H1 (cell line): ENCODE results near the gene TTC31. TPM values are rescaled to one million over a fixed set of nuclear protein-coding genes. Genes with fewer than 3 reads are reported as not detected.
"Not testable (repeated sequence)": the region's sequence is repeated elsewhere in the genome, so short reads cannot be mapped to it uniquely, and the experiment has no call there.

Source experiments
- CTCF ChIA-PET: fragments of 300-600 bp; sonication (Branson Sonifier 250); formaldehyde crosslinking; loops from one replicate; lab custom pipeline; 2021; ENCODE audit not compliant: partially characterized antibody; lab: Charles Lee
- POLR2A ChIA-PET: fragments of 300-600 bp; sonication (Branson Sonifier 250); formaldehyde crosslinking; loops from one replicate; lab custom pipeline; 2021; ENCODE audit warnings: inconsistent platforms; ENCODE audit not compliant: partially characterized antibody; lab: Charles Lee
- DNase-seq, 2 experiments: peaks; one replicate each; pipeline versions ENCODE4 v3.0.0 to v3.0.0-alpha.2; 2010 to 2022; ENCODE audit warnings: low spot score in 2 of 2, low read depth in 1 of 2, mixed read lengths in 1 of 2
- FAIRE-seq: peaks from 2 replicates; lab custom pipeline; 2011; peaks lifted over from hg19 to GRCh38; lab: Jason Lieb, UNC
- H2AFZ ChIP-seq: 2 replicates; pipeline ENCODE4 v1.8.1; 2012; ENCODE audit warnings: low read length, inconsistent platforms
- H2AK5ac ChIP-seq: 2 replicates; pipeline ENCODE4 v1.6.1; 2013; ENCODE audit warnings: low read depth, low read length
- H2BK120ac ChIP-seq: replicated peaks from 2 replicates; pipeline ENCODE3; 2013; ENCODE audit warnings: low read depth, low read length, inconsistent platforms
- H2BK12ac ChIP-seq: 2 replicates; pipeline ENCODE4 v1.6.1; 2013; ENCODE audit warnings: low read depth, low read length
- H2BK15ac ChIP-seq: 2 replicates; pipeline ENCODE4 v1.6.1; 2013; ENCODE audit warnings: low read length
- H2BK20ac ChIP-seq: 2 replicates; pipeline ENCODE4 v1.6.1; 2013; ENCODE audit warnings: low read length
- H2BK5ac ChIP-seq: 2 replicates; pipeline ENCODE4 v1.6.1; 2013; ENCODE audit warnings: low read depth, low read length
- H3K14ac ChIP-seq: 2 replicates; pipeline ENCODE4 v1.6.1; 2013; ENCODE audit warnings: inconsistent platforms; ENCODE audit not compliant: insufficient read length
- H3K18ac ChIP-seq: 2 replicates; pipeline ENCODE4 v1.6.1; 2013; ENCODE audit warnings: low read length; ENCODE audit errors: extremely low read depth
- H3K23ac ChIP-seq: 2 replicates; pipeline ENCODE4 v1.6.1; 2013; ENCODE audit warnings: inconsistent platforms; ENCODE audit not compliant: insufficient read length
- H3K23me2 ChIP-seq: 2 replicates; pipeline ENCODE4 v1.6.1; 2013; ENCODE audit warnings: low read depth, low read length
- H3K27ac ChIP-seq: 2 replicates; pipeline ENCODE4 v1.6.1; 2011; ENCODE audit warnings: low read depth, low read length, inconsistent platforms
- H3K27me3 ChIP-seq, 4 experiments: replicated peaks in 1 of 4; 1 replicate in 1 of 4; 2 replicates in 3 of 4; pipeline versions ENCODE4 v1.6.1 to v1.8.1; 2011 to 2013; ENCODE audit warnings: low read length in 3 of 4, mild to moderate bottlenecking in 3 of 4, inconsistent platforms in 2 of 4, mixed read lengths in 2 of 4, moderate library complexity in 1 of 4; ENCODE audit not compliant: control insufficient read depth in 3 of 4, insufficient read depth in 3 of 4; ENCODE audit errors: extremely low read depth in 1 of 4
- H3K36me3 ChIP-seq, 4 experiments: 2 replicates each; pipeline versions ENCODE4 v1.6.1 to v1.8.1; 2011 to 2013; ENCODE audit warnings: mild to moderate bottlenecking in 4 of 4, low read length in 3 of 4, moderate library complexity in 2 of 4, control low read depth in 1 of 4, inconsistent platforms in 1 of 4; ENCODE audit not compliant: insufficient read depth in 4 of 4, control insufficient read depth in 2 of 4
- H3K4ac ChIP-seq: replicated peaks from 2 replicates; pipeline ENCODE3; 2013; ENCODE audit warnings: low read length, low read depth, mixed read lengths, inconsistent platforms; ENCODE audit not compliant: insufficient read length
- H3K4me1 ChIP-seq, 4 experiments: replicated peaks in 1 of 4; 1 replicate in 1 of 4; 2 replicates in 3 of 4; pipeline versions ENCODE4 v1.6.1 to v1.8.1; 2011 to 2013; ENCODE audit warnings: low read length in 3 of 4, inconsistent platforms in 2 of 4, mixed read lengths in 1 of 4; ENCODE audit not compliant: insufficient read depth in 4 of 4, control insufficient read depth in 3 of 4
- H3K4me2 ChIP-seq, 2 experiments: 2 replicates each; pipeline versions ENCODE4 v1.6.1 to v1.8.1; 2011 to 2013; ENCODE audit warnings: low read depth in 2 of 2, low read length in 2 of 2, control low read depth in 1 of 2, inconsistent platforms in 1 of 2, mild to moderate bottlenecking in 1 of 2; ENCODE audit not compliant: insufficient read depth in 1 of 2
- H3K4me3 ChIP-seq, 4 experiments: fragments of 200-600, 300-600 bp in 1 of 4; sonication (generic), shearing (Covaris generic), sonication (Bioruptor Twin) in 1 of 4; 2 replicates each; pipeline versions ENCODE4 v1.5.1 to v1.8.1; 2011 to 2016; ENCODE audit warnings: low read length in 4 of 4, low read depth in 3 of 4, control low read depth in 2 of 4, inconsistent platforms in 2 of 4, mild to moderate bottlenecking in 2 of 4, mixed read lengths in 1 of 4, moderate library complexity in 1 of 4; ENCODE audit not compliant: insufficient read depth in 2 of 4; ENCODE audit errors: extremely low read depth in 1 of 4
- H3K56ac ChIP-seq: replicated peaks from 2 replicates; pipeline ENCODE3; 2013; ENCODE audit warnings: low read depth, mild to moderate bottlenecking, mixed read lengths, low read length, inconsistent platforms; ENCODE audit not compliant: insufficient read length
- H3K79me1 ChIP-seq: 2 replicates; pipeline ENCODE4 v1.6.1; 2013; ENCODE audit warnings: low read depth, low read length, control low read depth
- H3K79me2 ChIP-seq, 2 experiments: 2 replicates each; pipeline versions ENCODE4 v1.6.1 to v1.8.1; 2012 to 2013; ENCODE audit warnings: low read length in 2 of 2, mild to moderate bottlenecking in 2 of 2, inconsistent platforms in 1 of 2; ENCODE audit not compliant: insufficient read depth in 2 of 2, control insufficient read depth in 1 of 2
- H3K9ac ChIP-seq, 4 experiments: replicated peaks in 1 of 4; 1 replicate in 1 of 4; 2 replicates in 3 of 4; pipeline versions ENCODE4 v1.6.1 to v1.8.1; 2011 to 2013; ENCODE audit warnings: low read depth in 3 of 4, low read length in 3 of 4, control low read depth in 2 of 4, mild to moderate bottlenecking in 2 of 4, moderate library complexity in 2 of 4, inconsistent platforms in 1 of 4; ENCODE audit errors: extremely low read depth in 1 of 4
- H3K9me3 ChIP-seq, 2 experiments: 2 replicates each; pipeline versions ENCODE4 v1.6.1 to v1.8.1; 2012 to 2013; ENCODE audit warnings: mild to moderate bottlenecking in 2 of 2, moderate library complexity in 2 of 2, control low read depth in 1 of 2, inconsistent platforms in 1 of 2, low read depth in 1 of 2, low read length in 1 of 2, mixed read lengths in 1 of 2; ENCODE audit not compliant: insufficient read depth in 2 of 2
- H4K20me1 ChIP-seq, 2 experiments: replicated peaks in 1 of 2; 2 replicates each; pipeline versions ENCODE3 to v1.8.1; 2011 to 2013; ENCODE audit warnings: inconsistent platforms in 2 of 2, low read length in 2 of 2, mild to moderate bottlenecking in 1 of 2; ENCODE audit not compliant: insufficient read depth in 2 of 2, control insufficient read depth in 1 of 2
- H4K5ac ChIP-seq: 2 replicates; pipeline ENCODE4 v1.6.1; 2013; ENCODE audit warnings: low read length, low read depth, mixed read lengths, inconsistent platforms; ENCODE audit not compliant: insufficient read length
- H4K8ac ChIP-seq: 2 replicates; pipeline ENCODE4 v1.8.0; 2013; ENCODE audit warnings: mild to moderate bottlenecking, moderate library complexity, low read length, inconsistent platforms; ENCODE audit not compliant: insufficient read depth; ENCODE audit errors: extremely low read depth
- H4K91ac ChIP-seq: replicated peaks from 2 replicates; pipeline ENCODE3; 2013; ENCODE audit warnings: low read length, mixed read lengths, inconsistent platforms; ENCODE audit not compliant: insufficient read length
- WGBS, 2 experiments: shearing (Covaris generic) in 1 of 2; methylation state at CpG; one replicate each; pipeline versions ENCODE4 v1.1.6 to v1.1.7; 2013 to 2015; ENCODE audit warnings: low lambda C conversion rate in 2 of 2, mixed read lengths in 2 of 2, inconsistent platforms in 1 of 2, low coverage in 1 of 2, missing lambda C conversion rate in 1 of 2; ENCODE audit not compliant: insufficient replicate concordance in 2 of 2, insufficient coverage in 1 of 2, insufficient read length in 1 of 2; ENCODE audit errors: extremely low coverage in 1 of 2, missing lambda C conversion rate in 1 of 2; 5-methylcytosine and 5-hydroxymethylcytosine counted together
- polyA plus RNA-seq, 7 experiments: library from polyadenylated mRNA; depleted of rRNA in 3 of 7; stranded (reverse) in 5 of 7; unstranded in 2 of 7; fragments of >200 nt in 5 of 7; fragments of 200-250 nt in 2 of 7; gene quantifications; 1 replicate in 5 of 7; 2 replicates in 1 of 7; 4 replicates in 1 of 7; pipeline versions ENCODE4 v1.2.1 to v1.2.3, GENCODE V29; 2011 to 2013; ENCODE audit warnings: missing spikeins in 2 of 7, mixed read lengths in 2 of 7
- total RNA-seq: library from RNA; stranded (reverse); fragmentation: NEBNext Ultra II Directional; extraction: Animal tissue kit (Norgen Biotek cat#: 25700); gene quantifications from 2 replicates; pipeline ENCODE4 v1.2.1, GENCODE V29; 2021

The TTC31 gene
- total and polyA plus RNA-seq, 2 of the 8 experiments (the other 6 are each of a cell fraction or from before 2014, with no cell fraction given), result 28.8 to 29.9 TPM

DNA sequence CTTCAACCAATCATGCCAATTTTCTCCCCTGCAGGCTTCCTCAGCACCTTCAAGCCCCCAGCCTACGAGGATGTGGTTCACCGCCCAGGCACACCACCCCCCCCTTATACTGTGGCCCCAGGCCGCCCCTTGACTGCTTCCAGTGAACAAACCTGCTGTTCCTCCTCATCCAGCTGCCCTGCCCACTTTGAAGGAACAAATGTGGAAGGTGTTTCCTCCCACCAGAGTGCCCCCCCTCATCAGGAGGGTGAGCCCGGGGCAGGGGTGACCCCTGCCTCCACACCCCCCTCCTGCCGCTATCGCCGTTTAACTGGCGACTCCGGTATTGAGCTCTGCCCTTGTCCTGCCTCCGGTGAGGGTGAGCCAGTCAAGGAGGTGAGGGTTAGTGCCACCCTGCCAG is 22.7 kb upstream of the TTC31 start:
- H2BK15ac ChIP-seq, H3K14ac ChIP-seq, H4K8ac ChIP-seq, H2BK5ac ChIP-seq, H4K5ac ChIP-seq, H3K23ac ChIP-seq, H4K91ac ChIP-seq, H3K9me3 ChIP-seq, H3K27ac ChIP-seq, H2BK120ac ChIP-seq, H2AK5ac ChIP-seq, H2BK20ac ChIP-seq, H2BK12ac ChIP-seq, DNase-seq, H2AFZ ChIP-seq, FAIRE-seq, H4K20me1 ChIP-seq, H3K79me1 ChIP-seq, H3K56ac ChIP-seq, H3K4ac ChIP-seq, H3K18ac ChIP-seq, H3K9ac ChIP-seq, H3K4me2 ChIP-seq, H3K27me3 ChIP-seq, H3K4me3 ChIP-seq: not testable (repeated sequence)
- Histone ChIP-seq H3K4me1 (peaks cover 0 to 10% (median 2%) of the 10 kb centered on the region in 4 experiments; a peak in 5 of 7 replicates), H3K36me3 (peaks cover 0 to 12% (median 2%) of the 10 kb centered on the region in 4 experiments; a peak in 4 of 8 replicates), H3K79me2 (peaks cover 0 to 15% of the 10 kb centered on the region in 2 experiments; a peak in 1 of 4 replicates), H3K23me2 (peaks cover 21% of the 10 kb centered on the region)
- ChIA-PET POLR2A (interaction anchor here (1.1 to 10.5 kb wide), 4 partner anchors 13 to 98 kb away, joined by 4 to 89 read pairs (median 76); partner anchors contain the start of genes CCDC142, MRPL53, RTKN and TTC31), CTCF (interaction anchor here (1.0 to 10.5 kb wide), 7 partner anchors 14 to 128 kb away, joined by 3 to 86 read pairs (median 6); partner anchors contain the start of genes CCDC142, MRPL53 and TTC31)
- 94% methylated on average over 9 of the region's 10 CpGs; no CpG with 5 or more reads in 1 of the 2 experiments for WGBS, 2 experiments
